CD4-positive, alpha-beta T cell treated with Interferon gamma for 1 hour (primary cell): ENCODE data around the gene ZBTB46.
"Not testable (repeated sequence)": the region's sequence is repeated elsewhere in the genome, so short reads cannot be mapped to it uniquely, and the experiment has no call there.

Experiments
- DNase-seq: peaks from one replicate; pipeline ENCODE4 v3.0.0-alpha.2; 2020

ZBTB46 gene

GRCh38 chr20:63783970-63784369, 47.1 kb downstream of the ZBTB46 start:
- no peak for DNase-seq

- peak; percentile 6 for DNase-seq
These were observed 48.5 kb downstream of the ZBTB46 start for GRCh38 chr20:63782521-63782971.

- DNase-seq, result peak; percentile 83
These were observed 49.0 kb downstream of the ZBTB46 start for GRCh38 chr20:63782051-63782471.

GRCh38 chr20:63781181-63781580, 49.9 kb downstream of the ZBTB46 start:
- no peak for DNase-seq

- DNase-seq, result no peak
These were observed 52.2 kb downstream of the ZBTB46 start for GRCh38 chr20:63778857-63779256.

GRCh38 chr20:63778034-63778752, 52.9 kb downstream of the ZBTB46 start:
- no peak for DNase-seq

- DNase-seq, result no peak
These were observed 53.5 kb downstream of the ZBTB46 start for GRCh38 chr20:63777614-63778013.

- not testable (repeated sequence) for DNase-seq
These were observed 54.2 kb downstream of the ZBTB46 start for GRCh38 chr20:63776875-63777274.

GRCh38 chr20:63775096-63775978, 55.7 kb downstream of the ZBTB46 start:
- DNase-seq, result peak; percentile 31

GRCh38 chr20:63774306-63774705, 56.8 kb downstream of the ZBTB46 start:
- DNase-seq, result no peak

GRCh38 chr20:63773571-63774241, 57.4 kb downstream of the ZBTB46 start:
- no peak for DNase-seq

- no peak for DNase-seq
These were observed 58.1 kb downstream of the ZBTB46 start for GRCh38 chr20:63772781-63773518.

- DNase-seq, result no peak
These were observed 59.9 kb downstream of the ZBTB46 start for GRCh38 chr20:63771046-63771707.

- DNase-seq, result no peak
These were observed 61.1 kb downstream of the ZBTB46 start for GRCh38 chr20:63769891-63770474.

GRCh38 chr20:63768591-63769515, 62.2 kb downstream of the ZBTB46 start:
- no peak for DNase-seq

GRCh38 chr20:63767886-63768285, 63.2 kb downstream of the ZBTB46 start:
- no peak for DNase-seq

- DNase-seq, result no peak
These were observed 63.6 kb downstream of the ZBTB46 start for GRCh38 chr20:63767456-63767855.

GRCh38 chr20:63766695-63767426, 64.2 kb downstream of the ZBTB46 start:
- no peak for DNase-seq

- DNase-seq, result no peak
These were observed 65.2 kb downstream of the ZBTB46 start for GRCh38 chr20:63765902-63766301.
